HEK293 (cell line): ENCODE measurements around the gene MASP2.

Source experiments
- CTCF ChIA-PET: fragments of 350-600 bp; formaldehyde crosslinking; extraction: SDS; loops from one replicate; lab custom pipeline; 2021; ENCODE audit warnings: antibody characterized with exemption; lab: Yijun Ruan, JAX
- POLR2A ChIA-PET: fragments of 300-600 bp; formaldehyde crosslinking; extraction: SDS; loops from one replicate; lab custom pipeline; 2020; ENCODE audit warnings: antibody characterized with exemption, inconsistent platforms; lab: Yijun Ruan, JAX
- H3K27ac ChIP-seq: fragments of 200-500 bp; sonication (Bioruptor generic); 2 replicates; pipeline ENCODE4 v1.5.1; 2014; ENCODE audit warnings: low read depth, low read length, control low read depth, inconsistent platforms; ENCODE audit errors: extremely low read depth
- H3K36me3 ChIP-seq, 2 experiments: fragments of 200-500 bp in 1 of 2; sonication (Bioruptor generic) in 1 of 2; 1 replicate in 1 of 2; 2 replicates in 1 of 2; pipeline ENCODE4 v1.5.1; 2014 to 2017; ENCODE audit warnings: inconsistent platforms in 2 of 2, low read length in 2 of 2; ENCODE audit not compliant: control insufficient read depth in 2 of 2, insufficient read depth in 1 of 2
- H3K4me1 ChIP-seq: fragments of 200-500 bp; sonication (Bioruptor generic); 2 replicates; pipeline ENCODE4 v1.5.1; 2014; ENCODE audit warnings: mild to moderate bottlenecking, low read length, inconsistent platforms; ENCODE audit not compliant: control insufficient read depth, insufficient read depth
- H3K4me3 ChIP-seq: 2 replicates; pipeline ENCODE4 v1.5.1; 2011; ENCODE audit warnings: low read depth, mild to moderate bottlenecking, control low read depth, low read length, moderate library complexity
- H3K9me3 ChIP-seq: fragments of 200-500 bp; sonication (Bioruptor generic); 2 replicates; pipeline ENCODE4 v1.5.1; 2014; ENCODE audit warnings: low read depth, low read length, inconsistent platforms; ENCODE audit not compliant: control insufficient read depth, insufficient read depth
- GLIS2 ChIP-seq: fragments of 450-650 bp; formaldehyde crosslinking; IDR thresholded peaks from 2 replicates; pipeline ENCODE4 v1.5.1; 2016; ENCODE audit warnings: missing biosample characterization, missing genetic modification characterization
- HOXD13 ChIP-seq: sonication (generic); formaldehyde crosslinking; IDR thresholded peaks from 2 replicates; pipeline ENCODE4 v1.8.0; 2022; ENCODE audit warnings: missing genetic modification reagents, borderline replicate concordance
- KLF9 ChIP-seq: fragments of 450-650 bp; formaldehyde crosslinking; IDR thresholded peaks from 2 replicates; pipeline ENCODE4 v1.5.1; 2016; ENCODE audit warnings: missing biosample characterization, missing genetic modification characterization, low read depth
- ZBTB20 ChIP-seq: fragments of 450-650 bp; formaldehyde crosslinking; IDR thresholded peaks from 2 replicates; pipeline ENCODE4 v1.5.1; 2016; ENCODE audit warnings: missing biosample characterization, missing genetic modification characterization
- ZBTB48 ChIP-seq: fragments of 450-650 bp; formaldehyde crosslinking; IDR thresholded peaks from 2 replicates; pipeline ENCODE4 v1.5.1; 2016; ENCODE audit warnings: missing biosample characterization, missing genetic modification characterization
- ZBTB8A ChIP-seq: fragments of 450-650 bp; formaldehyde crosslinking; IDR thresholded peaks from 2 replicates; pipeline ENCODE4 v1.5.1; 2016; ENCODE audit warnings: missing biosample characterization, missing genetic modification characterization
- ZFP69B ChIP-seq: fragments of 450-650 bp; formaldehyde crosslinking; IDR thresholded peaks from 2 replicates; pipeline ENCODE4 v1.5.1; 2016; ENCODE audit warnings: missing biosample characterization, missing genetic modification characterization
- ZNF341 ChIP-seq: fragments of 450-650 bp; formaldehyde crosslinking; IDR thresholded peaks from 2 replicates; pipeline ENCODE4; 2016; ENCODE audit warnings: low read depth, missing biosample characterization, missing genetic modification characterization
- ZNF394 ChIP-seq: fragments of 450-650 bp; formaldehyde crosslinking; IDR thresholded peaks from 2 replicates; pipeline ENCODE4 v1.5.1; 2016; ENCODE audit warnings: missing biosample characterization, missing genetic modification characterization, mild to moderate bottlenecking, moderate library complexity, borderline replicate concordance
- ZNF549 ChIP-seq: fragments of 450-650 bp; IDR thresholded peaks from 2 replicates; pipeline ENCODE4 v1.5.1; 2018; ENCODE audit warnings: missing biosample characterization, missing genetic modification characterization, mild to moderate bottlenecking, inconsistent platforms, moderate library complexity
- ZNF624 ChIP-seq: fragments of 450-650 bp; formaldehyde crosslinking; IDR thresholded peaks from 2 replicates; pipeline ENCODE4 v1.5.1; 2017; ENCODE audit warnings: missing biosample characterization, missing genetic modification characterization
- ZNF76 ChIP-seq: fragments of 450-650 bp; formaldehyde crosslinking; IDR thresholded peaks from 2 replicates; pipeline ENCODE4; 2016; ENCODE audit warnings: low read depth, missing biosample characterization, missing genetic modification characterization, borderline replicate concordance
- ZNF785 ChIP-seq: fragments of 450-650 bp; formaldehyde crosslinking; IDR thresholded peaks from 2 replicates; pipeline ENCODE4 v1.5.1; 2016; ENCODE audit warnings: missing biosample characterization, missing genetic modification characterization
- ZXDB ChIP-seq: fragments of 450-650 bp; formaldehyde crosslinking; IDR thresholded peaks from 2 replicates; pipeline ENCODE4 v1.5.1; 2016; ENCODE audit warnings: missing biosample characterization, missing genetic modification characterization
- TF ChIP-seq, protein P1 (sequence below): fragments of 450-650 bp; formaldehyde crosslinking; IDR thresholded peaks from 2 replicates; pipeline ENCODE4 v1.5.1; 2017; ENCODE audit warnings: missing biosample characterization, missing genetic modification characterization
- TF ChIP-seq, protein P2 (sequence below): fragments of 450-650 bp; formaldehyde crosslinking; IDR thresholded peaks from 2 replicates; pipeline ENCODE4 v1.5.1; 2016; ENCODE audit warnings: missing biosample characterization, missing genetic modification characterization
- TF ChIP-seq, protein P3 (sequence below): fragments of 450-650 bp; formaldehyde crosslinking; IDR thresholded peaks from 2 replicates; pipeline ENCODE4 v1.5.1; 2016; ENCODE audit warnings: missing biosample characterization, missing genetic modification characterization
- TF ChIP-seq, protein P4 (sequence below): fragments of 450-650 bp; formaldehyde crosslinking; IDR thresholded peaks from 2 replicates; pipeline ENCODE4 v1.5.1; 2016; ENCODE audit warnings: missing biosample characterization, missing genetic modification characterization
- TF ChIP-seq, protein P5 (sequence below): fragments of 450-650 bp; formaldehyde crosslinking; IDR thresholded peaks from 2 replicates; pipeline ENCODE4 v1.5.1; 2016; ENCODE audit warnings: missing biosample characterization, missing genetic modification characterization
- TF ChIP-seq, protein P6 (sequence below): fragments of 450-650 bp; formaldehyde crosslinking; IDR thresholded peaks from 2 replicates; pipeline ENCODE4 v1.5.1; 2016; ENCODE audit warnings: missing biosample characterization, missing genetic modification characterization

The MASP2 gene

DNA sequence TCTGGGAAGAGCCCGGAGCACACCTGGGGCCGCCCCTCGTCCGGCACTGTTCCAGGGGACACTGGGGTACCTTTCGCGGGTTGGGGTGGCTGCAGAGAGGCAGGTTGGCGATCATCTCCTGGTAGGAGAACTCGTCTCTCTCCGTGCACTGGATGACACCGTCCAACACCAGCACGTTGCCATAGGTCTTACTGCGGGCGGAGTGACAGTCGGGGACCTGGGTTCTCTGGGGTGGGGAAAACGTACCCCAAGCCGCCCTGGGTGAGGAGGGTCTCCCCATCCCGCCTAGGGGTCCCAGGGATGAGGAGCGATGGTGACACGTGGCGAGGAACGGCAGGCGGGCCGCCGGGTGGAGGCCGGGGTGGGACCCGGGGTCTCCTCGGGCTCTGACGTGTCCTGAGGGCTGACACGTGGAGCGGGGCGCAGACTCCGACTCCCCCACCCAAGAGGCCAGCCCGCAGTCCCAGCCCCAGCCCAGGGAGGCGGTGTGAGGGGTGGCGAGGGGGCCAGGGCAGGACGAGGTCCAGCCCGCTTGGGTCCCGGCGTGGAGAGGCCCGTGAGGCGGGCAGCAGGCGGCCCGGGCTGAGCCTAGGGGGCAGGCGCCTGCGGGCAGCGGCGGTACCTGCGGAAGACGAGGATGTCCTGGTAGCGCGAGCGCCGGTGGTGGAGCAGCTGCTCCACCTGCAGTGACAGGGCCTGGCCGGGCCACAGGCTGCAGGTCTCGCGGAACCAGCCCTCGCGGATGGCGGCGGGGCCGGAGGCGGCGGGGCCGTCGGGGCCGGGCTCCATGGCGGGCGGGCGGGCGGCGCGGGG is 12.3 kb upstream of the MASP2 start (continued):
- TF ChIP-seq, protein P1, sequence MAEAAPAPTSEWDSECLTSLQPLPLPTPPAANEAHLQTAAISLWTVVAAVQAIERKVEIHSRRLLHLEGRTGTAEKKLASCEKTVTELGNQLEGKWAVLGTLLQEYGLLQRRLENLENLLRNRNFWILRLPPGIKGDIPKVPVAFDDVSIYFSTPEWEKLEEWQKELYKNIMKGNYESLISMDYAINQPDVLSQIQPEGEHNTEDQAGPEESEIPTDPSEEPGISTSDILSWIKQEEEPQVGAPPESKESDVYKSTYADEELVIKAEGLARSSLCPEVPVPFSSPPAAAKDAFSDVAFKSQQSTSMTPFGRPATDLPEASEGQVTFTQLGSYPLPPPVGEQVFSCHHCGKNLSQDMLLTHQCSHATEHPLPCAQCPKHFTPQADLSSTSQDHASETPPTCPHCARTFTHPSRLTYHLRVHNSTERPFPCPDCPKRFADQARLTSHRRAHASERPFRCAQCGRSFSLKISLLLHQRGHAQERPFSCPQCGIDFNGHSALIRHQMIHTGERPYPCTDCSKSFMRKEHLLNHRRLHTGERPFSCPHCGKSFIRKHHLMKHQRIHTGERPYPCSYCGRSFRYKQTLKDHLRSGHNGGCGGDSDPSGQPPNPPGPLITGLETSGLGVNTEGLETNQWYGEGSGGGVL: peak; percentile 35; the same call in 1 of the 2 replicates
- TF ChIP-seq ZBTB8A (peak; percentile 76), ZBTB48 (tag by site-specific recombination) (peak; percentile 36), ZFP69B (peak; percentile 34; the same call in 1 of the 2 replicates), KLF9 (peak; percentile 27; the same call in 1 of the 2 replicates), ZNF394 (tag by site-specific recombination) (peak; percentile 15; the same call in 1 of the 2 replicates), ZNF76 (tag by site-specific recombination) (no peak; the same call in 1 of the 2 replicates), ZNF785 (peak; percentile 11; the same call in 1 of the 2 replicates), ZNF549 (tag by site-specific recombination) (no peak), GLIS2 (tag by site-specific recombination) (peak; percentile 77), ZBTB20 (tag by site-specific recombination) (peak; percentile 39; the same call in 1 of the 2 replicates), ZXDB (tag by site-specific recombination) (peak; percentile 61; the same call in 1 of the 2 replicates)
- TF ChIP-seq, protein P2, sequence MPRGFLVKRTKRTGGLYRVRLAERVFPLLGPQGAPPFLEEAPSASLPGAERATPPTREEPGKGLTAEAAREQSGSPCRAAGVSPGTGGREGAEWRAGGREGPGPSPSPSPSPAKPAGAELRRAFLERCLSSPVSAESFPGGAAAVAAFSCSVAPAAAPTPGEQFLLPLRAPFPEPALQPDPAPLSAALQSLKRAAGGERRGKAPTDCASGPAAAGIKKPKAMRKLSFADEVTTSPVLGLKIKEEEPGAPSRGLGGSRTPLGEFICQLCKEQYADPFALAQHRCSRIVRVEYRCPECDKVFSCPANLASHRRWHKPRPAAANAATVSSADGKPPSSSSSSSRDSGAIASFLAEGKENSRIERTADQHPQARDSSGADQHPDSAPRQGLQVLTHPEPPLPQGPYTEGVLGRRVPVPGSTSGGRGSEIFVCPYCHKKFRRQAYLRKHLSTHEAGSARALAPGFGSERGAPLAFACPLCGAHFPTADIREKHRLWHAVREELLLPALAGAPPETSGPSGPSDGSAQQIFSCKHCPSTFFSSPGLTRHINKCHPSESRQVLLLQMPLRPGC (tag by site-specific recombination): no peak
- TF ChIP-seq, protein P3, sequence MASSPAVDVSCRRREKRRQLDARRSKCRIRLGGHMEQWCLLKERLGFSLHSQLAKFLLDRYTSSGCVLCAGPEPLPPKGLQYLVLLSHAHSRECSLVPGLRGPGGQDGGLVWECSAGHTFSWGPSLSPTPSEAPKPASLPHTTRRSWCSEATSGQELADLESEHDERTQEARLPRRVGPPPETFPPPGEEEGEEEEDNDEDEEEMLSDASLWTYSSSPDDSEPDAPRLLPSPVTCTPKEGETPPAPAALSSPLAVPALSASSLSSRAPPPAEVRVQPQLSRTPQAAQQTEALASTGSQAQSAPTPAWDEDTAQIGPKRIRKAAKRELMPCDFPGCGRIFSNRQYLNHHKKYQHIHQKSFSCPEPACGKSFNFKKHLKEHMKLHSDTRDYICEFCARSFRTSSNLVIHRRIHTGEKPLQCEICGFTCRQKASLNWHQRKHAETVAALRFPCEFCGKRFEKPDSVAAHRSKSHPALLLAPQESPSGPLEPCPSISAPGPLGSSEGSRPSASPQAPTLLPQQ (tag by site-specific recombination): 0 out of 2 replicates have a peak, but pooled peaks have one; percentile 34
- TF ChIP-seq, protein P4, sequence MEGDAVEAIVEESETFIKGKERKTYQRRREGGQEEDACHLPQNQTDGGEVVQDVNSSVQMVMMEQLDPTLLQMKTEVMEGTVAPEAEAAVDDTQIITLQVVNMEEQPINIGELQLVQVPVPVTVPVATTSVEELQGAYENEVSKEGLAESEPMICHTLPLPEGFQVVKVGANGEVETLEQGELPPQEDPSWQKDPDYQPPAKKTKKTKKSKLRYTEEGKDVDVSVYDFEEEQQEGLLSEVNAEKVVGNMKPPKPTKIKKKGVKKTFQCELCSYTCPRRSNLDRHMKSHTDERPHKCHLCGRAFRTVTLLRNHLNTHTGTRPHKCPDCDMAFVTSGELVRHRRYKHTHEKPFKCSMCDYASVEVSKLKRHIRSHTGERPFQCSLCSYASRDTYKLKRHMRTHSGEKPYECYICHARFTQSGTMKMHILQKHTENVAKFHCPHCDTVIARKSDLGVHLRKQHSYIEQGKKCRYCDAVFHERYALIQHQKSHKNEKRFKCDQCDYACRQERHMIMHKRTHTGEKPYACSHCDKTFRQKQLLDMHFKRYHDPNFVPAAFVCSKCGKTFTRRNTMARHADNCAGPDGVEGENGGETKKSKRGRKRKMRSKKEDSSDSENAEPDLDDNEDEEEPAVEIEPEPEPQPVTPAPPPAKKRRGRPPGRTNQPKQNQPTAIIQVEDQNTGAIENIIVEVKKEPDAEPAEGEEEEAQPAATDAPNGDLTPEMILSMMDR (tag by site-specific recombination): peak; percentile 40; the same call in 1 of the 2 replicates

DNA sequence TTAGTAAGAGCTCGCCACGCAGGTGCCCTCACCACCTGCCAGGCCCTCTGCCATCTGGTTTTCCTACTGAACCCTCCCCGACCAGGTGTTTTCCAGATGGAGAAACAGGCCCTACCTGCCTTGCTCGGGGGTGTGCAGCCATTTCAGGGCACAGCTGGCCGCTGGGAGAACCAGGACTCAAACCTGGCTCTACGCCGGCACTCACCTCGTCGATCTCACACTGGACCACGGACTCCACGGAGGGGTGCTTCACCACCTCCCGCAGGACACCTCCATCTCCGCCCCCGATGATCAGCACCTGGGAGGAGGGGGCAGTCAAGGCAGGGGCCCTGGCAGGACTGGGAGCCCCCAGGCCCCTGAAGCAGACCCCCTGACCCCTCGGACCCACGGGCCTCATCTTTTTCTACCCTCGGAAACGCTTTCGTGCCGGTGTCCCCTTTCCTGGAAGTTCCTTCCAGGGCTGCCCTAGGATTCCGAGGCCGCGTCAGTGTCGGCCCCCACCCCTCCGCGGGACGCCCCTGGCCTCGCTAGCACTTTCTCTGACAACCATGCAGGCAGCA is 11.6 kb upstream of the MASP2 start:
- POLR2A ChIA-PET: interaction anchor here (0.5 kb wide), 1 partner anchor 365 kb away, joined by 3 read pairs; no protein-coding TSS in a partner anchor
- peak overlapping the region; percentile 94; the same call in 1 of the 2 replicates for H3K27ac ChIP-seq
- CTCF ChIA-PET: interaction anchor here (0.5 kb wide), 1 partner anchor 51 kb away, joined by 3 read pairs; no protein-coding TSS in a partner anchor
- H3K4me3 ChIP-seq: peak overlapping the region; percentile 87
- H3K9me3 ChIP-seq: no peaks in the 10 kb centered on the region
- H3K4me1 ChIP-seq: no peaks in the 10 kb centered on the region
- peaks cover 19 to 63% of the 10 kb centered on the region in 2 experiments; a peak in 2 of 3 replicates for H3K36me3 ChIP-seq
- TF ChIP-seq, protein P5, sequence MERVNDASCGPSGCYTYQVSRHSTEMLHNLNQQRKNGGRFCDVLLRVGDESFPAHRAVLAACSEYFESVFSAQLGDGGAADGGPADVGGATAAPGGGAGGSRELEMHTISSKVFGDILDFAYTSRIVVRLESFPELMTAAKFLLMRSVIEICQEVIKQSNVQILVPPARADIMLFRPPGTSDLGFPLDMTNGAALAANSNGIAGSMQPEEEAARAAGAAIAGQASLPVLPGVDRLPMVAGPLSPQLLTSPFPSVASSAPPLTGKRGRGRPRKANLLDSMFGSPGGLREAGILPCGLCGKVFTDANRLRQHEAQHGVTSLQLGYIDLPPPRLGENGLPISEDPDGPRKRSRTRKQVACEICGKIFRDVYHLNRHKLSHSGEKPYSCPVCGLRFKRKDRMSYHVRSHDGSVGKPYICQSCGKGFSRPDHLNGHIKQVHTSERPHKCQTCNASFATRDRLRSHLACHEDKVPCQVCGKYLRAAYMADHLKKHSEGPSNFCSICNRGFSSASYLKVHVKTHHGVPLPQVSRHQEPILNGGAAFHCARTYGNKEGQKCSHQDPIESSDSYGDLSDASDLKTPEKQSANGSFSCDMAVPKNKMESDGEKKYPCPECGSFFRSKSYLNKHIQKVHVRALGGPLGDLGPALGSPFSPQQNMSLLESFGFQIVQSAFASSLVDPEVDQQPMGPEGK (tag by site-specific recombination): 0 out of 2 replicates have a peak, but pooled peaks have one; percentile 41
- no peak for TF ChIP-seq ZNF624
- TF ChIP-seq GLIS2 (tag by site-specific recombination): peak; percentile 27
- peak; percentile 67 for TF ChIP-seq ZNF341 (tag by site-specific recombination)
- TF ChIP-seq, protein P6, sequence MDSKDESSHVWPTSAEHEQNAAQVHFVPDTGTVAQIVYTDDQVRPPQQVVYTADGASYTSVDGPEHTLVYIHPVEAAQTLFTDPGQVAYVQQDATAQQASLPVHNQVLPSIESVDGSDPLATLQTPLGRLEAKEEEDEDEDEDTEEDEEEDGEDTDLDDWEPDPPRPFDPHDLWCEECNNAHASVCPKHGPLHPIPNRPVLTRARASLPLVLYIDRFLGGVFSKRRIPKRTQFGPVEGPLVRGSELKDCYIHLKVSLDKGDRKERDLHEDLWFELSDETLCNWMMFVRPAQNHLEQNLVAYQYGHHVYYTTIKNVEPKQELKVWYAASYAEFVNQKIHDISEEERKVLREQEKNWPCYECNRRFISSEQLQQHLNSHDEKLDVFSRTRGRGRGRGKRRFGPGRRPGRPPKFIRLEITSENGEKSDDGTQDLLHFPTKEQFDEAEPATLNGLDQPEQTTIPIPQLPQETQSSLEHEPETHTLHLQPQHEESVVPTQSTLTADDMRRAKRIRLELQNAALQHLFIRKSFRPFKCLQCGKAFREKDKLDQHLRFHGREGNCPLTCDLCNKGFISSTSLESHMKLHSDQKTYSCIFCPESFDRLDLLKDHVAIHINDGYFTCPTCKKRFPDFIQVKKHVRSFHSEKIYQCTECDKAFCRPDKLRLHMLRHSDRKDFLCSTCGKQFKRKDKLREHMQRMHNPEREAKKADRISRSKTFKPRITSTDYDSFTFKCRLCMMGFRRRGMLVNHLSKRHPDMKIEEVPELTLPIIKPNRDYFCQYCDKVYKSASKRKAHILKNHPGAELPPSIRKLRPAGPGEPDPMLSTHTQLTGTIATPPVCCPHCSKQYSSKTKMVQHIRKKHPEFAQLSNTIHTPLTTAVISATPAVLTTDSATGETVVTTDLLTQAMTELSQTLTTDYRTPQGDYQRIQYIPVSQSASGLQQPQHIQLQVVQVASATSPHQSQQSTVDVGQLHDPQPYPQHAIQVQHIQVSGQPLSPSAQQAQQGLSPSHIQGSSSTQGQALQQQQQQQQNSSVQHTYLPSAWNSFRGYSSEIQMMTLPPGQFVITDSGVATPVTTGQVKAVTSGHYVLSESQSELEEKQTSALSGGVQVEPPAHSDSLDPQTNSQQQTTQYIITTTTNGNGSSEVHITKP (tag by site-specific recombination): peak; percentile 70
- TF ChIP-seq HOXD13 (CRISPR knock-in tag): no peak
